HG03025 (cell line): ENCODE measurements around the gene CLECL1.
"Not testable (repeated sequence)": the region's sequence is repeated elsewhere in the genome, so short reads cannot be mapped to it uniquely, and the experiment has no call there.

ENCODE experiments used
- ATAC-seq: cut with Tn5 transposase; IDR thresholded peaks from one replicate; pipeline ENCODE4 v1.9.1; 2021; ENCODE audit warnings: mild to moderate bottlenecking, moderate library complexity; ENCODE audit not compliant: unreplicated experiment, low FRiP score

Gene CLECL1

GRCh38 chr12:9699269-9699897, 33.5 kb downstream of the CLECL1 start:
- no peak for ATAC-seq

DNA sequence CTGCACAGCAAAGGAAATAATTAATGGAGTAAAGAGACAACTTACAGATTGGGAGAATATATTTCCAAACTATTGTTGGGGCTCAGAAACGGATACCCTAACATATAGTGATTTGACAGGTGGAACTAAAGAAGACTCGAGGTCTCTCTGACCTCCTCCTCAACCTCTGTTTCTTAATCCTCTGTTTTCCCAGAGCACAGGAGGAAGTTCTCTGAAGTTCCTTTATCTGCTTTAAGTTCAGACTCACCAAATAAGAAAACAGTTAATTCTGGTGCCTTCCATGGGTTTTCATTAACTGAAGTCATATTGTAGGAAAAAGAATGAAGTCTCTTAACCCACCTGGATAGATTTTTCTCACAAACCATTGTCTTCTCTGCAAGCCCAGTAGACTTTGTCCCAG, 34.2 kb downstream of the CLECL1 start:
- no peak for ATAC-seq

DNA sequence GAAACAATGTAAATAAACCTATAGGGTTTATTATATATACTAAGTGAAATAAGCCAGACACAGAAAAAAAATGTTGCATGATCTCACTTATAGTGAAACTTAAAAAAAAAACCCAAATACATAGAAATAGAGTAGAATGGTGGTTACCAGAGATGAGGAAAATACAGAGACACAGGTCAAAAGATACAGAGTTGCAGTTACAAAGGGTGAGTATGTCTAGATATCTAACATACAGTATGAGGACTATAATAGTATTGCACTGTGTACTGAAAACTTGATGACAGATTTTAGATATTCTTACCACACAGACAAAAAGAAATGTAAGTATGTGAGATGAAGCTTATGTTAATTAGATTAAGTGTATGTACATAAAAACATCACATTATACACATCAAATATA, 35.3 kb downstream of the CLECL1 start:
- no peak for ATAC-seq

DNA sequence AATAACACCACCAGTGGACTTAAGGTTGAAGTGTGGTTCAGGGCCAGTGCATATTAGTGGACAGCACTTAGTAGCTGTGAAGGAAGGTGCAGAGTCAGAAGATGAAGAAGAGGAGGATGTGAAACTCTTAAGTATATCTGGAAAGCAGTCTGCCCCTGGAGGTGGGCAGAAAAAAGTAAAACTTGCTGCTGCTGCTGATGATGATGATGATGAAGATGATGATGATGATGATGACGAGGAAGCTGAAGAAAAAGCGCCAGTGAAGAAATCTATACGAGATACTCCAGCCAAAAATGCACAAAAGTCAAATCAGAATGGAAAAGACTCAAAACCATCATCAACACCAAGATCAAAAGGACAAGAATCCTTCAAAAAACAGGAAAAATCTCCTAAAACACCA, 37.2 kb downstream of the CLECL1 start:
- not testable (repeated sequence) for ATAC-seq

GRCh38 chr12:9695150-9695549, 37.7 kb downstream of the CLECL1 start:
- ATAC-seq = not testable (repeated sequence)

GRCh38 chr12:9694241-9694640, 38.7 kb downstream of the CLECL1 start:
- ATAC-seq = no peak

DNA sequence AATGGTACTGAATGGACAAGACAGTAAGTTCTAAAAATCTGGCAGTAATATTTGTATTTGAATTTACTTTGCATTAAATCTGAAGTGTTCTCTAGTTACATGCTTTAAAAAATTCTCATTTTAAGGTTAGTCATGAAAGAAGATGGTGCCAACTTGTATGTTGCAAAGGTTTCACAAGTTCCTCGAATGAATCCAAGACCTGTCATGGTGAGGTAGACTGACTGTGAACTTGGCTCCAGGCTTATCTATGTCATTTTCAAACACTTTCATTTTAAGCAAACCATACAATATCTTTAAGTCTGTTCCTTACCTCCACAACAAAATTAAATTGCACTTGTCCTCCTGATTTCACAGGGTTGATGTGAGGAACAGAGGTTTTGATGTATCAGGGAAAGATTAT, 40.0 kb downstream of the CLECL1 start:
- no peak for ATAC-seq

DNA sequence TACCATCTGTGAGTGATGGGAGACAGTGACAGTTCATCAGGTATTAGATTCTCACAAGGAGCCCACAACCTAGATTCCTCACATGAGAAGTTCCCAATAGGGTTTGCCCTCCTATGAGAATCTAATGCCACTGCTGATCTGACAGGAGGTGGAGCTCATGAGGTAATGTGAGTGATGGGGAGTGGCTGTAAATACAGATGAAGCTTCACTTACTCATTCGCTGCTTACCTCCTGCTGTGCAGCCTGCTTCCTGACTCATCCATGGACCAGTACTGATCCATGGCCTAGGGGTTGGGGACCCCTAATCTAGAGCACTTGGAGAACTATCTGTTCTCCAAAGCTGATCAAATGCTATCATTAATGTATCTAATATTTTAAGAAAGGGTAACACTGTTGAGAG, 45.7 kb downstream of the CLECL1 start:
- no peak for ATAC-seq

DNA sequence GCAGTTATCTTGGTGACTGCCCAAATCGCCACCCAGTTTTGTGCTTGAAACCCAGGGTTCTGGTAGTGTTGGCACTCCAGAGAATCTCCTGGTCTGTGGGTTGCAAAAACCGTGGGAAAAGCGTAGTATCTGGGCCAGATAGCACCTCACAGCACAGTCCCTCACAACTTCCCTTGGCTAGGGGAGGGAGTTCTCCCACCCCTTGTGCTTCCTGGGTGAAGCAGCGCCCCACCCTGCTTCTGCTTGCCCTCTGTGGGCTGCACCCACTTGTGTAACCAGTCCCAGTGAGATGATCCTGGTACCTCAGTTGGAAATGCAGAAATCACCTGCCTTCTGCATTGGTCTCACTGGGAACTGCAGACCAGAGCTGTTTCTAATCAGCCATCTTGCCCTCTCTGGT, 47.0 kb downstream of the CLECL1 start:
- ATAC-seq = no peak

- ATAC-seq = not testable (repeated sequence)
These were observed 47.5 kb downstream of the CLECL1 start for GRCh38 chr12:9685366-9685765.

- not testable (repeated sequence) for ATAC-seq
These were observed 49.9 kb downstream of the CLECL1 start for GRCh38 chr12:9682949-9683348.

DNA sequence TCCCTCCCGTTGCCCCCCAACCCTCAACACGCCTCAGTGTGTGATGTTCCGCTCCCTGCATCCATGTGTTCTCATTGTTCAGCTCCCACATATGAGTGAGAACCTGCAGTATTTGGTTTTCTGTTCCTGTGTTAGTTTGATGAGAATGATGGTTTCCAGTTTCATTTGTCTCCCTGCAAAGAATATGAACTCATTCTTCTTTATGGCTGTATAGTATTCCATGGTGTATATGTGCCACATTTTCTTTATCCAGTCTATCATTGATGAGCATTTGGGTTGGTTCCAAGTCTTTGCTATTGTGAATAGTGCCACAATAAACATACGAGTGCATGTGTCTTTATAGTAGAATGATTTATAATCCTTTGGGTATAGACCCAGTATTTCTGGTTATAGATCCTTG, 50.4 kb downstream of the CLECL1 start:
- ATAC-seq = not testable (repeated sequence)

GRCh38 chr12:9674226-9674590, 58.7 kb downstream of the CLECL1 start:
- ATAC-seq = peak; percentile 18

GRCh38 chr12:9673404-9674225, 59.3 kb downstream of the CLECL1 start:
- peak; percentile 35 for ATAC-seq
